ENCODE results near the gene CLN5.

The CLN5 gene

DNA sequence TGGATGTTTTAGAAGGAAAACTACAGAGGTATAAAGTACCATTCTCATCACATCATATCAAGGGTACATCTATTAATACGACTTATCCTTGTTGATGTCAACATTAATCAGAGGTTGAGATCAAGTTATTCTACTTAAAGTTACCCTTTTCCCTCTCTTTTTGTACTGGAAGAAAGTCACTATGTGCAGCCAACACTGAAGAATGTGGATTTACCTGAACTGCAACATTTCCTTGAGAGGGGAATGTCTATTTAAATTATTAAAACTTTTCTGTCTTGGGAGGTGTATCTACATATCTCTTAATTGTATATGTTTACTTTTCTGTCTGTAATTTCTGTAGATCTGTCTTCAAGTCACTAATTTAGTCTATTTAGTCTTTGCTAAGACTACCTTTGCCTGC, 37.6 kb downstream of the CLN5 start:
- Histone ChIP-seq H3K27me3 (ENCODE audit: low read length) (no peaks in the 10 kb centered on the region), H3K36me3 (ENCODE audit: low read length) (no peaks in the 10 kb centered on the region), H4K20me1 (ENCODE audit: low read depth, low read length) (peaks cover 6% of the 10 kb centered on the region), H3F3A (ENCODE audit: insufficient read depth) (no peaks in the 10 kb centered on the region; the same call in none of the 2 replicates), H3K9ac (ENCODE audit: low read length) (no peak overlapping the region), H3K9me3 (ENCODE audit: insufficient read depth, low read length) (no peaks in the 10 kb centered on the region), H3K9me2 (replicated peaks; ENCODE audit: insufficient read depth, low read length) (no peaks in the 10 kb centered on the region), H2AFZ (ENCODE audit: low read depth, low read length, severe bottlenecking) (no peak overlapping the region), H3K79me2 (ENCODE audit: insufficient read depth, low read length) (peaks cover 20% of the 10 kb centered on the region), H3K4me3 (ENCODE audit: insufficient read depth, low read length, poor library complexity, severe bottlenecking) (no peak overlapping the region), H3K4me2 (ENCODE audit: low read depth, low read length, poor library complexity, severe bottlenecking) (no peak overlapping the region), H3K27ac (ENCODE audit: low read depth, low read length) (no peak overlapping the region)
- TF ChIP-seq EZH2phosphoT487 (conservative IDR thresholded peaks at IDR 0.05; ENCODE audit: low read length): no peak
- TF ChIP-seq, protein P1, sequence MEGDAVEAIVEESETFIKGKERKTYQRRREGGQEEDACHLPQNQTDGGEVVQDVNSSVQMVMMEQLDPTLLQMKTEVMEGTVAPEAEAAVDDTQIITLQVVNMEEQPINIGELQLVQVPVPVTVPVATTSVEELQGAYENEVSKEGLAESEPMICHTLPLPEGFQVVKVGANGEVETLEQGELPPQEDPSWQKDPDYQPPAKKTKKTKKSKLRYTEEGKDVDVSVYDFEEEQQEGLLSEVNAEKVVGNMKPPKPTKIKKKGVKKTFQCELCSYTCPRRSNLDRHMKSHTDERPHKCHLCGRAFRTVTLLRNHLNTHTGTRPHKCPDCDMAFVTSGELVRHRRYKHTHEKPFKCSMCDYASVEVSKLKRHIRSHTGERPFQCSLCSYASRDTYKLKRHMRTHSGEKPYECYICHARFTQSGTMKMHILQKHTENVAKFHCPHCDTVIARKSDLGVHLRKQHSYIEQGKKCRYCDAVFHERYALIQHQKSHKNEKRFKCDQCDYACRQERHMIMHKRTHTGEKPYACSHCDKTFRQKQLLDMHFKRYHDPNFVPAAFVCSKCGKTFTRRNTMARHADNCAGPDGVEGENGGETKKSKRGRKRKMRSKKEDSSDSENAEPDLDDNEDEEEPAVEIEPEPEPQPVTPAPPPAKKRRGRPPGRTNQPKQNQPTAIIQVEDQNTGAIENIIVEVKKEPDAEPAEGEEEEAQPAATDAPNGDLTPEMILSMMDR (IDR thresholded peaks at IDR 0.05; ENCODE audit: insufficient read depth, low read length, poor library complexity, severe bottlenecking): no peak

DNA sequence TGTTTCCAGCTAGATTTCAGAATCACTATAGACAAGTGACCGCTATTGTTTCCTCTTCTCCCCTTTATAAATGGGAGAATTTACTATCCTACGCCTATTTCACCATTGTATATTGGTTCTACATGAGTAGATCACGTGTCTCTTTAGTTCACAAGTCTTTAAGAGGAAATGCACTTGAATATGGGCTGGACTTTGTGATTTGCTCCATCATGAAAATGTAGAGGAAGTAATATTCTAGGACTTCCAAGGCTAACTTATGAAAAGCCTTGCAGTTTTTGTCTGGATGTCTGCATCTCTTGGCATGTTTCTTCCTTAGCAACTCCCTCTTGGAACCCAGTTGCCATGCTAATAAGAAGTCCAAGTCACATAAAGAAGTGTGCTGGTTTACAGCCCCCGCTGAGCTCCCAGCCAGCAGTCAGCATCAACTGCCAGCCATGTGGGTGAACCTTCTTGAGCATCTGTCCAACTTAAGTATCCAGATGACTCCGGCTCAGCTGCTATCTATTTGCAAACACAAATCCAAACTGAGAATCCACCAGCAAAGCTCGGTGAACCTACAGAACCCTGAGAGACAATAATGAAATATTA, 39.9 kb downstream of the CLN5 start:
- Histone ChIP-seq H4K20me1 (ENCODE audit: low read depth, low read length) (no peaks in the 10 kb centered on the region), H3K79me2 (ENCODE audit: insufficient read depth, low read length) (no peaks in the 10 kb centered on the region), H3K4me3 (ENCODE audit: insufficient read depth, low read length, poor library complexity, severe bottlenecking) (no peak overlapping the region), H2AFZ (ENCODE audit: low read depth, low read length, severe bottlenecking) (no peak overlapping the region), H3F3A (ENCODE audit: insufficient read depth) (no peaks in the 10 kb centered on the region), H3K9me3 (ENCODE audit: insufficient read depth, low read length) (no peaks in the 10 kb centered on the region), H3K27me3 (ENCODE audit: low read length) (no peaks in the 10 kb centered on the region), H3K4me2 (ENCODE audit: low read depth, low read length, poor library complexity, severe bottlenecking) (no peak overlapping the region), H3K36me3 (ENCODE audit: low read length) (no peaks in the 10 kb centered on the region), H3K9ac (ENCODE audit: low read length) (no peak overlapping the region), H3K9me2 (replicated peaks; ENCODE audit: insufficient read depth, low read length) (no peaks in the 10 kb centered on the region), H3K27ac (ENCODE audit: low read depth, low read length) (no peak overlapping the region)
- TF ChIP-seq, protein P1 (IDR thresholded peaks at IDR 0.05; ENCODE audit: insufficient read depth, low read length, poor library complexity, severe bottlenecking): no peak
- TF ChIP-seq EZH2phosphoT487 (conservative IDR thresholded peaks at IDR 0.05; ENCODE audit: low read length): no peak

DNA sequence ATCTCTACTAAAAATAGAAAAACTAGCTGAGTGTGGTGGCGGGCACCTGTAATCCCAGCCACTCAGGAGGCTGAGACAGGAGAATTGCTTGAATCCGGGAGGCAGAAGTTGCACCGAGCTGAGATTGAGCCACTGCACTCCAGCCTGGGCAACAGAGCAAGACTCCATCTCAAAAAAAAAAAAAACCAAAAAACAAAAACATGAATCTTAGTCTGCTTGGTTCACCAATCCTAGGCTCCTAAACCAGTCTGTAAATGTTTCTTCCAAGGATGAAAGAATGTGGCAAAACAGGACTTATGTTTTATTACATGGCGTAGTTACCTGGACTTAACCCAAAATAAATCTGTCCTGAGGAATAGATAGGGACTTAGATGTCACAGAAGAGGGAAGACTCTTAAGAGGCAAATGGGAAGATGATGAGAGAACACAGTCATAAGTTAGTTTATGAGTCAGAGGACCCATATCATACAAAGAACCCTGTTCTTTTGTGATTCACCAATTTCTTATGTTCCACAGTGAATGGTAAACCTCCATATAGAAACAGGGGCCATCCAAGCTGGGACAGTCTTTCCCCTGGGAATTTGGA, 41.9 kb downstream of the CLN5 start:
- H3K36me3 ChIP-seq (ENCODE audit: low read length): no peaks in the 10 kb centered on the region
- no peak overlapping the region for H3K4me2 ChIP-seq (ENCODE audit: low read depth, low read length, poor library complexity, severe bottlenecking)
- no peaks in the 10 kb centered on the region for H3K9me3 ChIP-seq (ENCODE audit: insufficient read depth, low read length)
- H3K4me3 ChIP-seq (ENCODE audit: insufficient read depth, low read length, poor library complexity, severe bottlenecking): no peak overlapping the region
- no peaks in the 10 kb centered on the region for H3K9me2 ChIP-seq (replicated peaks; ENCODE audit: insufficient read depth, low read length)
- H4K20me1 ChIP-seq (ENCODE audit: low read depth, low read length): no peaks in the 10 kb centered on the region
- H3K79me2 ChIP-seq (ENCODE audit: insufficient read depth, low read length): no peaks in the 10 kb centered on the region
- H3K27me3 ChIP-seq (ENCODE audit: low read length): no peaks in the 10 kb centered on the region
- H3K9ac ChIP-seq (ENCODE audit: low read length): no peak overlapping the region
- no peak overlapping the region for H3K27ac ChIP-seq (ENCODE audit: low read depth, low read length)
- no peak overlapping the region for H2AFZ ChIP-seq (ENCODE audit: low read depth, low read length, severe bottlenecking)
- TF ChIP-seq, protein P1 (IDR thresholded peaks at IDR 0.05; ENCODE audit: insufficient read depth, low read length, poor library complexity, severe bottlenecking): no peak
- TF ChIP-seq EZH2phosphoT487 (conservative IDR thresholded peaks at IDR 0.05; ENCODE audit: low read length): no peak
- H3F3A ChIP-seq (ENCODE audit: insufficient read depth): no peaks in the 10 kb centered on the region

All from SU-DHL-6 (cell line).